NCI-H2196 treated with DMSO at 0.1 percent for 48 hours (cell line): Measurements from ENCODE around the gene VAV2.

Experiments used
- DNase-seq: peaks from one replicate; lab custom pipeline; 2025; ENCODE audit not compliant: unreplicated experiment; lab: John Stamatoyannopoulos, UW

The VAV2 gene

GRCh38 chr9:134028575-134029247, 36.6 kb upstream of the VAV2 start:
- DNase-seq: no peak

GRCh38 chr9:134028076-134028475, 36.0 kb upstream of the VAV2 start:
- DNase-seq: no peak

GRCh38 chr9:134027561-134027960, 35.4 kb upstream of the VAV2 start:
- no peak for DNase-seq

GRCh38 chr9:134026981-134027380, 34.9 kb upstream of the VAV2 start:
- no peak for DNase-seq

GRCh38 chr9:134026581-134026980, 34.5 kb upstream of the VAV2 start:
- no peak for DNase-seq

GRCh38 chr9:134025606-134026541, 33.8 kb upstream of the VAV2 start:
- no peak for DNase-seq

GRCh38 chr9:134024828-134025605, 32.9 kb upstream of the VAV2 start, which contains the start of gene BRD3OS:
Gene BRD3OS, plus strand, starts transcription at chr9:134025481. Its CDS starts 1,267 bp downstream, at chr9:134026748.
- peak; percentile 93 for DNase-seq

GRCh38 chr9:134024214-134024792, 32.2 kb upstream of the VAV2 start:
- DNase-seq: no peak

GRCh38 chr9:134014946-134015345, 22.8 kb upstream of the VAV2 start:
- DNase-seq: no peak

GRCh38 chr9:134011401-134011800, 19.3 kb upstream of the VAV2 start:
- no peak for DNase-seq

- no peak for DNase-seq
Measured at GRCh38 chr9:134010310-134011173, 18.4 kb upstream of the VAV2 start.

GRCh38 chr9:134007571-134007970, 15.4 kb upstream of the VAV2 start:
- no peak for DNase-seq

GRCh38 chr9:134007150-134007549, 15.0 kb upstream of the VAV2 start:
- DNase-seq: no peak

- DNase-seq: no peak
Measured at GRCh38 chr9:134005381-134005780, 13.3 kb upstream of the VAV2 start.

- DNase-seq: no peak
Measured at GRCh38 chr9:134004881-134005280, 12.8 kb upstream of the VAV2 start.

GRCh38 chr9:134004131-134004873, 12.2 kb upstream of the VAV2 start:
- DNase-seq: no peak

GRCh38 chr9:134003237-134003636, 11.1 kb upstream of the VAV2 start:
- DNase-seq: no peak

- no peak for DNase-seq
Measured at GRCh38 chr9:134002796-134003195, 10.7 kb upstream of the VAV2 start.

- no peak for DNase-seq
Measured at GRCh38 chr9:133999851-134000265, 7.7 kb upstream of the VAV2 start.
